IPS-18a (cell line): ENCODE data around the gene WNT5B.

Source experiments
- H3K27ac ChIP-seq: one replicate; pipeline ENCODE4 v1.5.1; 2013; ENCODE audit warnings: low read length
- H3K27me3 ChIP-seq: one replicate; pipeline ENCODE4 v1.6.1; 2013; ENCODE audit warnings: mild to moderate bottlenecking, low read length; ENCODE audit not compliant: control insufficient read depth, insufficient read depth
- H3K36me3 ChIP-seq: one replicate; pipeline ENCODE4 v1.6.1; 2013; ENCODE audit warnings: low read depth, low read length; ENCODE audit not compliant: control insufficient read depth
- H3K4me1 ChIP-seq: one replicate; pipeline ENCODE4 v1.6.1; 2013; ENCODE audit warnings: low read depth, low read length; ENCODE audit not compliant: control insufficient read depth
- H3K4me3 ChIP-seq: one replicate; pipeline ENCODE4 v1.5.1; 2013; ENCODE audit warnings: low read length
- H3K9ac ChIP-seq: one replicate; pipeline ENCODE4 v1.6.1; 2013; ENCODE audit warnings: mild to moderate bottlenecking, low read length, moderate library complexity
- H3K9me3 ChIP-seq: one replicate; pipeline ENCODE4 v1.6.1; 2013; ENCODE audit warnings: low read depth, low read length; ENCODE audit not compliant: control insufficient read depth

Gene WNT5B

GRCh38 chr12:1645819-1646218 is 16.8 kb downstream of the WNT5B start:
- Histone ChIP-seq H3K4me3 (no peak overlapping the region), H3K9ac (no peak overlapping the region), H3K27ac (no peak overlapping the region), H3K27me3 (no peaks in the 10 kb centered on the region), H3K9me3 (no peaks in the 10 kb centered on the region), H3K4me1 (peaks cover 4% of the 10 kb centered on the region), H3K36me3 (no peaks in the 10 kb centered on the region)

DNA sequence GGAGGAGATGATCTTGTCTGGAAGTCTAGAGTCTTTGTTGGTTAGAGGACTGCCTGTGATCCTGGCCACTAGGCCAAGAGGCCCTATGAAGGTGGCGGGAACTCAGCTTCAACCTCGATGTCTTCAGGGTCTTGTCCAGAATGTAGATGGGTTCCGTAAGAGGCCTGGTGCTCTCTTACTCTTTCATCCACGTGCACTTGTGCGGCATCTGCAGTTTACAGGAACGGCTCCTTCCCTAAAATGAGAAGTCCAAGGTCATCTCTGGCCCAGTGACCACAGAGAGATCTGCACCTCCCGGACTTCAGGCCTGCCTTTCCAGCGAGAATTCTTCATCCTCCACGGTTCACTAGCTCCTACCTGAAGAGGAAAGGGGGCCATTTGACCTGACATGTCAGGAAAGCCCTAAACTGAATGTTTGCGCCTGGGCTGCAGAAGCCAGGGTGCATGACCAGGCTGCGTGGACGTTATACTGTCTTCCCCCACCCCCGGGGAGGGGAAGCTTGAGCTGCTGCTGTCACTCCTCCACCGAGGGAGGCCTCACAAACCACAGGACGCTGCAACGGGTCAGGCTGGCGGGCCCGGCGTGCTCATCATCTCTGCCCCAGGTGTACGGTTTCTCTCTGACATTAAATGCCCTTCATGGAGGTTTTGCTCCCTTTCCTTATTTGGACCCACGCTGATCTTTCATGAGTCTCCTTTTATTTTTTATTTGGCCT is 17.7 kb downstream of the WNT5B start:
- H3K4me1 ChIP-seq, result peaks cover 4% of the 10 kb centered on the region
- no peaks in the 10 kb centered on the region for H3K27me3 ChIP-seq
- no peak overlapping the region for H3K27ac ChIP-seq
- no peaks in the 10 kb centered on the region for H3K9me3 ChIP-seq
- H3K36me3 ChIP-seq, result no peaks in the 10 kb centered on the region
- H3K4me3 ChIP-seq, result no peak overlapping the region
- H3K9ac ChIP-seq, result no peak overlapping the region

DNA sequence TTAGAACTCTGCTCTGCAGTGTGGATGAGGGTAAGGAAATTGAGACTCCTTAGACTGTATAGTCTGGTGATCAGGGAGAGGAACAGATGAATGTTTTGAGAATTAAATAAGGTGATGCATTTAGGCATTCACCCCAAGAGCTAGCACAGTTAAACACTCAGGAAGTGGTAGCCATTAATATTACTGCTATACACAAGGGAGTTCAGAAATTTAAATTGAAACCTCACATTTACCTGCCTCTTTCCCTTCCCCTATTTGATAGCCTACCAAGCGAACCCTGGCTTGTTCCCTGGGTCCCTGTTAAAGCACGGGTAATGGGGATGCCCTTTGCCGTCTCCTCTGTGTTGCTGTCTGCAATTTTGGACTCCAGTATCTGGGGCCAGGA is 18.2 kb downstream of the WNT5B start:
- no peak overlapping the region for H3K27ac ChIP-seq

DNA sequence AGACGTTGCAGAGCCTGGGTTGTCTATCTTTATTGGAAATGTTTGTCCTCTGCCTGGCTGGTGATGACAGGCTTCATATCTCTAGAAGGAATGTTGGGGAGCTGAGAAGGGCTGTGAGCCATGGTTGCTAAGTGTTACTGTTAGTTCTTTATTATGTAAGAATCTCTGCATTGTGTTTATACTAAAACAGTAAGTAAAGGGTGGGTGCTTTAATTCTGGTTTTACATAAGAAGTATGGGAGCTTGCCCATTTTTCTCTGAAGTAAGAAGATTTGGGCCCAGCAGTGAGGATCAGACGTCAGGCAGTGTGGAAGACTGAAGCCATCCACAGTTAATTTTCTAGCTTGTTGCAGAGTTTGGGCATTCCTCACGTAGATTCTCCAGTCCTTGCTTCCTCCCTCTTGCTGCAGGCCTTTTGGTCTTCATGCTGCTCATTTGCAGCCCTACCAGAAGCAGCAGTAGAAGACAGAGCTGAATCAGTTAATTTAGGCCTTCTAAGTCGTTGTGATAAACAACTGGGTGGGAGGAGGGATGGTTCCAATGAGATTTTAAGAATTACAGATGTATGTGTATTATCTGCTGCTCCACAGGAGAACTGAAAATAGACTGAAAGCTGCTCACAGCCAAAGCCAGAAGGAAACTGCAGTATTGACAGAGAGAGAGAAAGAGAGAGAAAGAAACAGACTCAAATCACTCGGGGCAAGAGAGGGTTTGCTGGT is 21.4 kb downstream of the WNT5B start:
- no peaks in the 10 kb centered on the region for H3K4me1 ChIP-seq
- no peak overlapping the region for H3K27ac ChIP-seq
- no peaks in the 10 kb centered on the region for H3K9me3 ChIP-seq
- no peaks in the 10 kb centered on the region for H3K36me3 ChIP-seq
- H3K27me3 ChIP-seq, result no peaks in the 10 kb centered on the region
- no peak overlapping the region for H3K4me3 ChIP-seq
- H3K9ac ChIP-seq, result no peak overlapping the region

More for the DNA sequence above, 18.2 kb downstream of the WNT5B start:
- no peaks in the 10 kb centered on the region for H3K9me3 ChIP-seq
- no peak overlapping the region for H3K9ac ChIP-seq
- H3K4me1 ChIP-seq, result peaks cover 4% of the 10 kb centered on the region
- no peaks in the 10 kb centered on the region for H3K36me3 ChIP-seq
- no peak overlapping the region for H3K4me3 ChIP-seq
- no peaks in the 10 kb centered on the region for H3K27me3 ChIP-seq

GRCh38 chr12:1650978-1651361 is 21.9 kb downstream of the WNT5B start:
- Histone ChIP-seq H3K27me3 (no peaks in the 10 kb centered on the region), H3K27ac (no peak overlapping the region), H3K9ac (no peak overlapping the region), H3K9me3 (no peaks in the 10 kb centered on the region), H3K4me3 (no peak overlapping the region), H3K4me1 (no peaks in the 10 kb centered on the region), H3K36me3 (no peaks in the 10 kb centered on the region)

DNA sequence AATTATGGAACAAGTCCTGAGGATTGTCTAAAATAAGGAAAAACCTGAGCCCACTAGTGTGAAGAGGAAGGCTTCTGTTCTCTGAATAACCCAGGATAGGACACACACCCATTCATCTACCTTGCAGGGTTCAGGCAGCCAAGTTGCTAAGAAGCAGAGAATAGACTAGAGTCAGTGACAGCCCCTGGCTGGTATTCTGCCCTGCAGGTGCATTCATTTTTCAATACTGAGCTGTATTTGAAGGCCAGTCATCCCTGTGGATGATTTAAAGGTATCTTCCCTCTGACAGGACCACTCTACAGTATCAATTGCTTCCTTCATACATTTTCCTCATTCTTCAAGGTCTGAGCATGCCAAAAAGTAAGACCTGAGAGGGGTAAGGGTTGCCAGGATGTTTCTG is 22.9 kb downstream of the WNT5B start:
- H3K9ac ChIP-seq, result no peak overlapping the region
- no peaks in the 10 kb centered on the region for H3K9me3 ChIP-seq
- no peak overlapping the region for H3K4me3 ChIP-seq
- H3K36me3 ChIP-seq, result no peaks in the 10 kb centered on the region
- no peak overlapping the region for H3K27ac ChIP-seq
- no peaks in the 10 kb centered on the region for H3K4me1 ChIP-seq
- H3K27me3 ChIP-seq, result no peaks in the 10 kb centered on the region

DNA sequence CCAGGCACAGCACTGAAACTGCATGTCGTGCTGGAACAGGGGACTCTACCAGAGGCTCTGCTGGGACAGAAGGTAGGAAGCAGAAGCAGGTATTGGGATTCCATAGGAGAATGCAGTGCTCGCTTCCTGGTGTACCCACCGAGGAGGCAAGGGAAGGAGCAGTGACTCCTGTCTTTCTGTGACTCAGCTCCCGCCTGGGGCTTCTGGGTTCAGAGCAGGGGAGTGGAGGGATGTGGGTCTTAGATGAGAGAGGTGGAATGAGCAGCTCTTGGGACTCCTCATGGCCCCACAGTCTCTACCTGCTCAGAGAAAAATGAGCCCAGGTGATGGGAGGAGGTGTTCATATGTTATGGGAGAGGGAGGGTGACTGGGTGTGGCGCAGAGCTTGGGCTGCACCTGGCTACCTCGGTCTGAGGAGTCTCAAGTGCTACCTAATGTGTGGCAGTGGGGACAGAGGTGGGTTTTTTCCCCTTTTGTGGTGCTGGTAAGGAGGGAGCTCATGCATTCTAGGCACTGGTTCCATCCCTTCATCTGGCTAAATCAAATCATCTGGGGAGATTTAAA is 26.3 kb downstream of the WNT5B start:
- H3K4me1 ChIP-seq, result no peaks in the 10 kb centered on the region
- H3K9me3 ChIP-seq, result no peaks in the 10 kb centered on the region
- no peak overlapping the region for H3K9ac ChIP-seq
- H3K27ac ChIP-seq, result no peak overlapping the region
- H3K36me3 ChIP-seq, result no peaks in the 10 kb centered on the region
- H3K4me3 ChIP-seq, result no peak overlapping the region
- H3K27me3 ChIP-seq, result peaks cover 13% of the 10 kb centered on the region

- H3K9ac ChIP-seq, result no peak overlapping the region
Measured at GRCh38 chr12:1656902-1657301, 27.9 kb downstream of the WNT5B start.

DNA sequence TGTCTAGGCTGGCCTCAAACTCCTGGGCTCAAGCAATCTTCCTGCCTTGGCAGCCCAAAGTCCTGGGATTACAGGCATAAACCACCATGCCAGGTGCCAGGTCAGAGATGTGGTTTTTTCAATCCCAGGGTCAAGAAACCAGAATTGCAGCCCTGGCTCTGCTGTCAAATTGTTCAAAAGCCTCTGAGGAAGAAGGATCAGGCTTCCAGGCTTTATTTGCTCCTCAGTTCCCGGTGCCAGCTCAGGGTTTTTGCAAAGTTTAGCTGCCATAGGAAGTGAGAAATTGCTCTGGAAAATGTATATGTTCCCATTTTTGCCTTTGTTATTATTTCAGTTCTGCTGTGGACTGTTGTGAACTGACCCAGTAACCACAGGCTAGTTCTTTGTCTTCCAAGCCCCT is 28.7 kb downstream of the WNT5B start:
- Histone ChIP-seq H3K9me3 (no peaks in the 10 kb centered on the region), H3K27me3 (peaks cover 25% of the 10 kb centered on the region), H3K4me3 (no peak overlapping the region), H3K9ac (no peak overlapping the region), H3K4me1 (no peaks in the 10 kb centered on the region), H3K27ac (no peak overlapping the region), H3K36me3 (no peaks in the 10 kb centered on the region)

More at GRCh38 chr12:1656902-1657301, 27.9 kb downstream of the WNT5B start:
- Histone ChIP-seq H3K27me3 (peaks cover 25% of the 10 kb centered on the region), H3K36me3 (no peaks in the 10 kb centered on the region), H3K27ac (no peak overlapping the region), H3K9me3 (no peaks in the 10 kb centered on the region), H3K4me3 (no peak overlapping the region), H3K4me1 (no peaks in the 10 kb centered on the region)

- Histone ChIP-seq H3K36me3 (no peaks in the 10 kb centered on the region), H3K4me1 (no peaks in the 10 kb centered on the region), H3K27me3 (peaks cover 36% of the 10 kb centered on the region), H3K9me3 (no peaks in the 10 kb centered on the region), H3K27ac (no peak overlapping the region), H3K9ac (no peak overlapping the region), H3K4me3 (no peak overlapping the region)
Measured at GRCh38 chr12:1660304-1661187, 31.5 kb downstream of the WNT5B start.

DNA sequence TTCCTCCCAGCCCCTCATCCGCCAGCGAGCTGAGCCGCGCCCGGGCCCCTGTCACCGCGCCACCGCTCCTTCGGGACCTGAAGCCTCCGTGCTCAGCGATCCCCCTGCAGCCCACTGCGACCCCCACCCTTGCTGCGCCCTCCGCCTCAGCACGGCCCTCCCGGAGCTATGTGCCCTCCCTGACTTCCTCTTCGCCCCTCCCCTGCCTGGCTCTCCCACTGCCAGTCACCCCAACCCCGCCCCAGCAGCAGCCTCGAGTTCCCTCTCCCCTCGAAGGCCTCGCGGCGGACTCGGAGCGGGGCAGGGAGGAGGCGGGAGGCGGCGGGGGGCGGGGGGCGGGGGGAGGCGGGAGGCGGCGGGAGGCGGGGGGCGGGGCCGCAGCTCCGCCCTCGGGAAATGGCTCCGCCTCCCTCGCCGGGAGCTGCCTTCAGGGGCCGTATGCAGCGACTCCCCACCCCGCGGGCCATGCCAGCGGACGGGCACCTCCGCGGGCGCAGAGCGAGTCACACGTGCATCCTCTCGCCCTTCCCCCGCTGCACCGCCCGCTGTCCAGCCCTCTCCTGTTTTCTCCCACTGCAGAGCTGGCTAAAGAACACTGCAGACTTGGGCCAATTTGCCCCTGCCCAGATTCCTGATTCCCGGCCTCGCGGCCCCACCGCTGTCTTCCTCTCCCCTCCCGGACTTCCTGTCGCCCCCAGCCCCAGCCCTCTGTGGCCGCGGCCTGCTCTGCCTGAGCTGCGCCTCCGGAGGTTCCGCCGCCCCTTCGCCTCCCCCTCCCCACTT is 32.7 kb downstream of the WNT5B start:
- Histone ChIP-seq H3K9ac (no peak overlapping the region), H3K9me3 (no peaks in the 10 kb centered on the region), H3K4me3 (peak overlapping the region; percentile 70), H3K27me3 (peaks cover 36% of the 10 kb centered on the region), H3K4me1 (no peaks in the 10 kb centered on the region), H3K27ac (no peak overlapping the region), H3K36me3 (no peaks in the 10 kb centered on the region)
